GM23338 (cell line): ENCODE measurements around the gene YIPF1.

Experiments
- JUNB ChIP-seq: IDR thresholded peaks from one replicate; pipeline ENCODE4 v1.6.1; 2016; ENCODE audit warnings: antibody characterized with exemption; ENCODE audit not compliant: unreplicated experiment
- TF ChIP-seq, protein P1 (sequence below), 2 experiments: fragments of 200-600 bp in 1 of 2; sonication (generic) in 1 of 2; conservative IDR thresholded peaks; 2 replicates each; pipeline versions ENCODE4 v1.5.1 to v1.6.1; 2016 to 2017; ENCODE audit warnings: antibody characterized with exemption in 2 of 2, low read depth in 2 of 2, mild to moderate bottlenecking in 2 of 2, moderate library complexity in 1 of 2

GRCh38 chr1:53936430-53936829, 46.8 kb upstream of the YIPF1 start:
- TF ChIP-seq, protein P1, sequence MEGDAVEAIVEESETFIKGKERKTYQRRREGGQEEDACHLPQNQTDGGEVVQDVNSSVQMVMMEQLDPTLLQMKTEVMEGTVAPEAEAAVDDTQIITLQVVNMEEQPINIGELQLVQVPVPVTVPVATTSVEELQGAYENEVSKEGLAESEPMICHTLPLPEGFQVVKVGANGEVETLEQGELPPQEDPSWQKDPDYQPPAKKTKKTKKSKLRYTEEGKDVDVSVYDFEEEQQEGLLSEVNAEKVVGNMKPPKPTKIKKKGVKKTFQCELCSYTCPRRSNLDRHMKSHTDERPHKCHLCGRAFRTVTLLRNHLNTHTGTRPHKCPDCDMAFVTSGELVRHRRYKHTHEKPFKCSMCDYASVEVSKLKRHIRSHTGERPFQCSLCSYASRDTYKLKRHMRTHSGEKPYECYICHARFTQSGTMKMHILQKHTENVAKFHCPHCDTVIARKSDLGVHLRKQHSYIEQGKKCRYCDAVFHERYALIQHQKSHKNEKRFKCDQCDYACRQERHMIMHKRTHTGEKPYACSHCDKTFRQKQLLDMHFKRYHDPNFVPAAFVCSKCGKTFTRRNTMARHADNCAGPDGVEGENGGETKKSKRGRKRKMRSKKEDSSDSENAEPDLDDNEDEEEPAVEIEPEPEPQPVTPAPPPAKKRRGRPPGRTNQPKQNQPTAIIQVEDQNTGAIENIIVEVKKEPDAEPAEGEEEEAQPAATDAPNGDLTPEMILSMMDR (conservative IDR thresholded peaks at IDR 0.05; ENCODE audit: low read depth in 2 of 2), result no peak
- TF ChIP-seq JUNB, result no peak
